H1 (cell line): ENCODE results near the gene ANXA2R. TPM values are rescaled to one million over a fixed set of nuclear protein-coding genes. Genes with fewer than 3 reads are reported as not detected.

ENCODE experiments used
- CTCF ChIA-PET: fragments of 300-600 bp; sonication (Branson Sonifier 250); formaldehyde crosslinking; loops from one replicate; lab custom pipeline; 2021; ENCODE audit not compliant: partially characterized antibody; lab: Charles Lee
- POLR2A ChIA-PET: fragments of 300-600 bp; sonication (Branson Sonifier 250); formaldehyde crosslinking; loops from one replicate; lab custom pipeline; 2021; ENCODE audit warnings: inconsistent platforms; ENCODE audit not compliant: partially characterized antibody; lab: Charles Lee
- DNase-seq, 2 experiments: peaks; one replicate each; pipeline versions ENCODE4 v3.0.0 to v3.0.0-alpha.2; 2010 to 2022; ENCODE audit warnings: low spot score in 2 of 2, low read depth in 1 of 2, mixed read lengths in 1 of 2
- FAIRE-seq: peaks from 2 replicates; lab custom pipeline; 2011; peaks lifted over from hg19 to GRCh38; lab: Jason Lieb, UNC
- H2AFZ ChIP-seq: 2 replicates; pipeline ENCODE4 v1.8.1; 2012; ENCODE audit warnings: low read length, inconsistent platforms
- H2AK5ac ChIP-seq: 2 replicates; pipeline ENCODE4 v1.6.1; 2013; ENCODE audit warnings: low read depth, low read length
- H2BK120ac ChIP-seq: replicated peaks from 2 replicates; pipeline ENCODE3; 2013; ENCODE audit warnings: low read depth, low read length, inconsistent platforms
- H2BK12ac ChIP-seq: 2 replicates; pipeline ENCODE4 v1.6.1; 2013; ENCODE audit warnings: low read depth, low read length
- H2BK15ac ChIP-seq: 2 replicates; pipeline ENCODE4 v1.6.1; 2013; ENCODE audit warnings: low read length
- H2BK20ac ChIP-seq: 2 replicates; pipeline ENCODE4 v1.6.1; 2013; ENCODE audit warnings: low read length
- H2BK5ac ChIP-seq: 2 replicates; pipeline ENCODE4 v1.6.1; 2013; ENCODE audit warnings: low read depth, low read length
- H3K14ac ChIP-seq: 2 replicates; pipeline ENCODE4 v1.6.1; 2013; ENCODE audit warnings: inconsistent platforms; ENCODE audit not compliant: insufficient read length
- H3K18ac ChIP-seq: 2 replicates; pipeline ENCODE4 v1.6.1; 2013; ENCODE audit warnings: low read length; ENCODE audit errors: extremely low read depth
- H3K23ac ChIP-seq: 2 replicates; pipeline ENCODE4 v1.6.1; 2013; ENCODE audit warnings: inconsistent platforms; ENCODE audit not compliant: insufficient read length
- H3K23me2 ChIP-seq: 2 replicates; pipeline ENCODE4 v1.6.1; 2013; ENCODE audit warnings: low read depth, low read length
- H3K27ac ChIP-seq: 2 replicates; pipeline ENCODE4 v1.6.1; 2011; ENCODE audit warnings: low read depth, low read length, inconsistent platforms
- H3K27me3 ChIP-seq, 4 experiments: replicated peaks in 1 of 4; 1 replicate in 1 of 4; 2 replicates in 3 of 4; pipeline versions ENCODE4 v1.6.1 to v1.8.1; 2011 to 2013; ENCODE audit warnings: low read length in 3 of 4, mild to moderate bottlenecking in 3 of 4, inconsistent platforms in 2 of 4, mixed read lengths in 2 of 4, moderate library complexity in 1 of 4; ENCODE audit not compliant: control insufficient read depth in 3 of 4, insufficient read depth in 3 of 4; ENCODE audit errors: extremely low read depth in 1 of 4
- H3K36me3 ChIP-seq, 4 experiments: 2 replicates each; pipeline versions ENCODE4 v1.6.1 to v1.8.1; 2011 to 2013; ENCODE audit warnings: mild to moderate bottlenecking in 4 of 4, low read length in 3 of 4, moderate library complexity in 2 of 4, control low read depth in 1 of 4, inconsistent platforms in 1 of 4; ENCODE audit not compliant: insufficient read depth in 4 of 4, control insufficient read depth in 2 of 4
- H3K4ac ChIP-seq: replicated peaks from 2 replicates; pipeline ENCODE3; 2013; ENCODE audit warnings: low read length, low read depth, mixed read lengths, inconsistent platforms; ENCODE audit not compliant: insufficient read length
- H3K4me1 ChIP-seq, 4 experiments: replicated peaks in 1 of 4; 1 replicate in 1 of 4; 2 replicates in 3 of 4; pipeline versions ENCODE4 v1.6.1 to v1.8.1; 2011 to 2013; ENCODE audit warnings: low read length in 3 of 4, inconsistent platforms in 2 of 4, mixed read lengths in 1 of 4; ENCODE audit not compliant: insufficient read depth in 4 of 4, control insufficient read depth in 3 of 4
- H3K4me2 ChIP-seq, 2 experiments: 2 replicates each; pipeline versions ENCODE4 v1.6.1 to v1.8.1; 2011 to 2013; ENCODE audit warnings: low read depth in 2 of 2, low read length in 2 of 2, control low read depth in 1 of 2, inconsistent platforms in 1 of 2, mild to moderate bottlenecking in 1 of 2; ENCODE audit not compliant: insufficient read depth in 1 of 2
- H3K4me3 ChIP-seq, 4 experiments: fragments of 200-600, 300-600 bp in 1 of 4; sonication (generic), shearing (Covaris generic), sonication (Bioruptor Twin) in 1 of 4; 2 replicates each; pipeline versions ENCODE4 v1.5.1 to v1.8.1; 2011 to 2016; ENCODE audit warnings: low read length in 4 of 4, low read depth in 3 of 4, control low read depth in 2 of 4, inconsistent platforms in 2 of 4, mild to moderate bottlenecking in 2 of 4, mixed read lengths in 1 of 4, moderate library complexity in 1 of 4; ENCODE audit not compliant: insufficient read depth in 2 of 4; ENCODE audit errors: extremely low read depth in 1 of 4
- H3K56ac ChIP-seq: replicated peaks from 2 replicates; pipeline ENCODE3; 2013; ENCODE audit warnings: low read depth, mild to moderate bottlenecking, mixed read lengths, low read length, inconsistent platforms; ENCODE audit not compliant: insufficient read length
- H3K79me1 ChIP-seq: 2 replicates; pipeline ENCODE4 v1.6.1; 2013; ENCODE audit warnings: low read depth, low read length, control low read depth
- H3K79me2 ChIP-seq, 2 experiments: 2 replicates each; pipeline versions ENCODE4 v1.6.1 to v1.8.1; 2012 to 2013; ENCODE audit warnings: low read length in 2 of 2, mild to moderate bottlenecking in 2 of 2, inconsistent platforms in 1 of 2; ENCODE audit not compliant: insufficient read depth in 2 of 2, control insufficient read depth in 1 of 2
- H3K9ac ChIP-seq, 4 experiments: replicated peaks in 1 of 4; 1 replicate in 1 of 4; 2 replicates in 3 of 4; pipeline versions ENCODE4 v1.6.1 to v1.8.1; 2011 to 2013; ENCODE audit warnings: low read depth in 3 of 4, low read length in 3 of 4, control low read depth in 2 of 4, mild to moderate bottlenecking in 2 of 4, moderate library complexity in 2 of 4, inconsistent platforms in 1 of 4; ENCODE audit errors: extremely low read depth in 1 of 4
- H3K9me3 ChIP-seq, 2 experiments: 2 replicates each; pipeline versions ENCODE4 v1.6.1 to v1.8.1; 2012 to 2013; ENCODE audit warnings: mild to moderate bottlenecking in 2 of 2, moderate library complexity in 2 of 2, control low read depth in 1 of 2, inconsistent platforms in 1 of 2, low read depth in 1 of 2, low read length in 1 of 2, mixed read lengths in 1 of 2; ENCODE audit not compliant: insufficient read depth in 2 of 2
- H4K20me1 ChIP-seq, 2 experiments: replicated peaks in 1 of 2; 2 replicates each; pipeline versions ENCODE3 to v1.8.1; 2011 to 2013; ENCODE audit warnings: inconsistent platforms in 2 of 2, low read length in 2 of 2, mild to moderate bottlenecking in 1 of 2; ENCODE audit not compliant: insufficient read depth in 2 of 2, control insufficient read depth in 1 of 2
- H4K5ac ChIP-seq: 2 replicates; pipeline ENCODE4 v1.6.1; 2013; ENCODE audit warnings: low read length, low read depth, mixed read lengths, inconsistent platforms; ENCODE audit not compliant: insufficient read length
- H4K8ac ChIP-seq: 2 replicates; pipeline ENCODE4 v1.8.0; 2013; ENCODE audit warnings: mild to moderate bottlenecking, moderate library complexity, low read length, inconsistent platforms; ENCODE audit not compliant: insufficient read depth; ENCODE audit errors: extremely low read depth
- H4K91ac ChIP-seq: replicated peaks from 2 replicates; pipeline ENCODE3; 2013; ENCODE audit warnings: low read length, mixed read lengths, inconsistent platforms; ENCODE audit not compliant: insufficient read length
- ASH2L ChIP-seq: fragments of 200-600, 300-600 bp; sonication (generic); IDR thresholded peaks from one replicate; pipeline ENCODE4 v1.7.1; 2017; ENCODE audit warnings: low read length
- WGBS, 2 experiments: shearing (Covaris generic) in 1 of 2; methylation state at CpG; one replicate each; pipeline versions ENCODE4 v1.1.6 to v1.1.7; 2013 to 2015; ENCODE audit warnings: low lambda C conversion rate in 2 of 2, mixed read lengths in 2 of 2, inconsistent platforms in 1 of 2, low coverage in 1 of 2, missing lambda C conversion rate in 1 of 2; ENCODE audit not compliant: insufficient replicate concordance in 2 of 2, insufficient coverage in 1 of 2, insufficient read length in 1 of 2; ENCODE audit errors: extremely low coverage in 1 of 2, missing lambda C conversion rate in 1 of 2; 5-methylcytosine and 5-hydroxymethylcytosine counted together
- polyA plus RNA-seq, 7 experiments: library from polyadenylated mRNA; depleted of rRNA in 3 of 7; stranded (reverse) in 5 of 7; unstranded in 2 of 7; fragments of >200 nt in 5 of 7; fragments of 200-250 nt in 2 of 7; gene quantifications; 1 replicate in 5 of 7; 2 replicates in 1 of 7; 4 replicates in 1 of 7; pipeline versions ENCODE4 v1.2.1 to v1.2.3, GENCODE V29; 2011 to 2013; ENCODE audit warnings: missing spikeins in 2 of 7, mixed read lengths in 2 of 7
- total RNA-seq: library from RNA; stranded (reverse); fragmentation: NEBNext Ultra II Directional; extraction: Animal tissue kit (Norgen Biotek cat#: 25700); gene quantifications from 2 replicates; pipeline ENCODE4 v1.2.1, GENCODE V29; 2021
- TF ChIP-seq, protein P1 (sequence below): IDR thresholded peaks from 2 replicates; pipeline ENCODE4 v1.6.1; 2011; ENCODE audit warnings: low read length, improper control_type of control experiment

ANXA2R gene
- total and polyA plus RNA-seq, 2 of the 8 experiments (the other 6 are each of a cell fraction or from before 2014, with no cell fraction given), result 0.08 to 0.17 TPM

GRCh38 chr5:43049236-43049635 is 9.1 kb upstream of the ANXA2R start:
- Histone ChIP-seq H4K8ac (no peak overlapping the region), H3K14ac (no peak overlapping the region), H2BK20ac (no peak overlapping the region), H3K4me1 (peaks cover 1 to 7% (median 4%) of the 10 kb centered on the region in 4 experiments; a peak in 4 of 7 replicates), H2AK5ac (no peak overlapping the region), H3K4me2 (no peak overlapping the region), H4K20me1 (peaks cover 0 to 10% of the 10 kb centered on the region in 2 experiments), H3K27me3 (peaks cover 7 to 28% (median 18%) of the 10 kb centered on the region in 4 experiments), H3K9me3 (no peaks in the 10 kb centered on the region), H2AFZ (no peak overlapping the region), H3K4me3 (no peak overlapping the region), H3K4ac (no peak overlapping the region), H3K36me3 (no peaks in the 10 kb centered on the region), H4K5ac (no peak overlapping the region), H2BK15ac (no peak overlapping the region), H3K9ac (no peak overlapping the region), H2BK12ac (no peak overlapping the region), H3K79me2 (no peaks in the 10 kb centered on the region), H3K27ac (no peak overlapping the region), H3K18ac (no peak overlapping the region), H4K91ac (no peak overlapping the region), H3K79me1 (no peaks in the 10 kb centered on the region), H3K23me2 (no peaks in the 10 kb centered on the region), H2BK5ac (no peak overlapping the region), H2BK120ac (no peak overlapping the region), H3K23ac (no peak overlapping the region)
- 89% methylated on average over 5 of the region's 5 CpGs; no CpG with 5 or more reads in 1 of the 2 experiments for whole genome bisulfite sequencing, 2 experiments
- CTCF ChIA-PET, result interaction anchor here (0.6 to 1.9 kb wide), 3 partner anchors 15 to 253 kb away, joined by 3 to 7 read pairs (median 3); no protein-coding TSS in a partner anchor
- no peak for DNase-seq
- POLR2A ChIA-PET, result interaction anchor here (1.0 to 2.0 kb wide), 3 partner anchors 8 to 25 kb away, joined by 3 to 6 read pairs (median 3); no protein-coding TSS in a partner anchor
- TF ChIP-seq, protein P1, sequence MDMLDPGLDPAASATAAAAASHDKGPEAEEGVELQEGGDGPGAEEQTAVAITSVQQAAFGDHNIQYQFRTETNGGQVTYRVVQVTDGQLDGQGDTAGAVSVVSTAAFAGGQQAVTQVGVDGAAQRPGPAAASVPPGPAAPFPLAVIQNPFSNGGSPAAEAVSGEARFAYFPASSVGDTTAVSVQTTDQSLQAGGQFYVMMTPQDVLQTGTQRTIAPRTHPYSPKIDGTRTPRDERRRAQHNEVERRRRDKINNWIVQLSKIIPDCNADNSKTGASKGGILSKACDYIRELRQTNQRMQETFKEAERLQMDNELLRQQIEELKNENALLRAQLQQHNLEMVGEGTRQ, result no peak
- TF ChIP-seq ASH2L, result no peak
- TF ChIP-seq, all 59 proteins: peak for 0
- H3K56ac ChIP-seq, result no peak overlapping the region
- FAIRE-seq, result no peak
